Measurements from ENCODE around the gene LRMDA. TPM values are rescaled to one million over a fixed set of nuclear protein-coding genes. Genes with fewer than 3 reads are reported as not detected.

The LRMDA gene
- total RNA-seq, 4 donors from 2014 or later = 1.5 to 15.7 (median 4.6) TPM

DNA sequence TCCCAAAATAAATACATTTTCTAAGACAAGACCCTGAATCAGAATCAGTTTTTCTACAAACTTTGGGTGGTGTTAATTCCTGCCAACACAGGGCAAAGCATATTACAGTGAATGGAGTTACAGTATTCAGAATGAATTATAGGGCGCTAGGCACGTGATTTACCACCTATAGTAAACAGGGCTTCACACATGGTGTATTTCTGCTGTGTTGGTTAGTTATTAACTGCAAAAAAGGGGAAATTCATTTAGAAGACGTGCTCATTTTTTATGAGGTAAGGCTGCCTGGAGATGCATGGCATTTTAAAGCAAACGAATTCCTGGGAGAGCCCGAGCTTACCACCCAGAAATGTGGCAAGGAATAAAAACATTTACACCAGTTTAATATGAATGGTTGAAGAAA, 393.8 kb downstream of the LRMDA start:
- Histone ChIP-seq H3K27me3 (no peaks in the 10 kb centered on the region), H3K27ac (no peak overlapping the region), H3K36me3 (no peaks in the 10 kb centered on the region), H3K4me1 (peaks cover 0 to 4% of the 10 kb centered on the region in 2 donors), H3K4me3 (no peak overlapping the region), H3K9me3 (no peaks in the 10 kb centered on the region)
- no peak for TF ChIP-seq POLR2A (IDR thresholded peaks at IDR 0.05)
- TF ChIP-seq, protein P1, sequence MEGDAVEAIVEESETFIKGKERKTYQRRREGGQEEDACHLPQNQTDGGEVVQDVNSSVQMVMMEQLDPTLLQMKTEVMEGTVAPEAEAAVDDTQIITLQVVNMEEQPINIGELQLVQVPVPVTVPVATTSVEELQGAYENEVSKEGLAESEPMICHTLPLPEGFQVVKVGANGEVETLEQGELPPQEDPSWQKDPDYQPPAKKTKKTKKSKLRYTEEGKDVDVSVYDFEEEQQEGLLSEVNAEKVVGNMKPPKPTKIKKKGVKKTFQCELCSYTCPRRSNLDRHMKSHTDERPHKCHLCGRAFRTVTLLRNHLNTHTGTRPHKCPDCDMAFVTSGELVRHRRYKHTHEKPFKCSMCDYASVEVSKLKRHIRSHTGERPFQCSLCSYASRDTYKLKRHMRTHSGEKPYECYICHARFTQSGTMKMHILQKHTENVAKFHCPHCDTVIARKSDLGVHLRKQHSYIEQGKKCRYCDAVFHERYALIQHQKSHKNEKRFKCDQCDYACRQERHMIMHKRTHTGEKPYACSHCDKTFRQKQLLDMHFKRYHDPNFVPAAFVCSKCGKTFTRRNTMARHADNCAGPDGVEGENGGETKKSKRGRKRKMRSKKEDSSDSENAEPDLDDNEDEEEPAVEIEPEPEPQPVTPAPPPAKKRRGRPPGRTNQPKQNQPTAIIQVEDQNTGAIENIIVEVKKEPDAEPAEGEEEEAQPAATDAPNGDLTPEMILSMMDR (IDR thresholded peaks at IDR 0.05) = no peak
- intact Hi-C loops (cut with DNase I; ENCODE audit: low total_unique reads) = no loop called here
- no peak for DNase-seq

DNA sequence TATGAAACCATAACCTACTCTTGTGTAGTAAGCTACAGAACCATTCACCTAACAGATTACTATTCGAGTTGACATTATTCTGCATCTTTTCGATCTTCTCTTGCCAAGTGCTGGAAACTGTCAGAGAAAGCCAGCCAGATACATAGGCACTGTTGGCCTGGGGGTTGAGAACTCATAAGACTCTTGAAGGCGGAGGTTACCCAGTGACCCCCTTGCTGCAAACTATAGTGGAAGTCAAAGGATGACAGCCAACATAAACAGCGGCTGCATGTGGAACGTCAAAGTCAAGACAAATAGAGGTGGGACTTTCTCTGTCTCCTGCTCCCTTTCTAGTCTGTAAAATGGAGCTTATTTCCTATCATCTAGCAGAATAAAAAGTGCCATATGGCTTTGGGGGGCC, 394.2 kb downstream of the LRMDA start:
- Histone ChIP-seq H3K9me3 (no peaks in the 10 kb centered on the region), H3K36me3 (no peaks in the 10 kb centered on the region), H3K27ac (peak overlapping the region in 1 of 2 donors; percentile 10), H3K4me3 (no peak overlapping the region), H3K27me3 (no peaks in the 10 kb centered on the region), H3K4me1 (peaks cover 0 to 4% of the 10 kb centered on the region in 2 donors)
- no peak for DNase-seq
- intact Hi-C loops (cut with DNase I; ENCODE audit: low total_unique reads) = no loop called here
- TF ChIP-seq POLR2A (IDR thresholded peaks at IDR 0.05) = no peak
- TF ChIP-seq, protein P1 (IDR thresholded peaks at IDR 0.05) = no peak

DNA sequence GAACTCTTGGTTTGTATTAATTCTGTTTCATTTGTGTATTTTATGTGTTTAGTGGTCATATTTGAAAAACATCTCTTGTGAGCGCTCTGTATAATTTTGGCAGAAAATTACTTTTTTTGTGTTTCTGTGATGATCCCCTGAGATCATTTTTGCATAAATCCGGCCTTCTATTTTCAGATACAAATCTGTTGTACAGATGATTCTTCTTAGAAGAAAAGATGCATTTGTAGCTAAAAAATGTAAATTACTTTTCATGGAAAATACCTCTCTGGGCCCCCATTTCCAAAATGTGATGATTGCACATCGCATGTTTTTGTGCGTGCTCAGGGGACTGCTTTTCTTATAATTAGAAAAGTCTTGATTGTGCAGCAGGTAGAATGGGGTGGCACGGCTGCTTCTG, 395.4 kb downstream of the LRMDA start:
- no peak for DNase-seq
- H3K27ac ChIP-seq = no peak overlapping the region
- no peak overlapping the region for H3K4me3 ChIP-seq
- H3K27me3 ChIP-seq = no peaks in the 10 kb centered on the region
- H3K4me1 ChIP-seq = peaks cover 0 to 4% of the 10 kb centered on the region in 2 donors
- no peaks in the 10 kb centered on the region for H3K9me3 ChIP-seq
- no peaks in the 10 kb centered on the region for H3K36me3 ChIP-seq
- TF ChIP-seq POLR2A (IDR thresholded peaks at IDR 0.05) = no peak
- TF ChIP-seq, protein P1 (IDR thresholded peaks at IDR 0.05) = no peak
- intact Hi-C loops (cut with DNase I; ENCODE audit: low total_unique reads) = no loop called here

- Histone ChIP-seq H3K4me1 (peaks cover 0 to 4% of the 10 kb centered on the region in 2 donors), H3K36me3 (no peaks in the 10 kb centered on the region), H3K27me3 (no peaks in the 10 kb centered on the region), H3K4me3 (no peak overlapping the region), H3K9me3 (no peaks in the 10 kb centered on the region), H3K27ac (peak overlapping the region; percentile 6 to 35)
- no peak for DNase-seq
- no peak for TF ChIP-seq POLR2A (IDR thresholded peaks at IDR 0.05)
- TF ChIP-seq, protein P1 (IDR thresholded peaks at IDR 0.05) = no peak
- intact Hi-C loops (cut with DNase I; ENCODE audit: low total_unique reads) = no loop called here
Observed at GRCh38 chr10:75827587-75828021, 396.2 kb downstream of the LRMDA start.

GRCh38 chr10:75828413-75828812, 397.0 kb downstream of the LRMDA start:
- TF ChIP-seq POLR2A (IDR thresholded peaks at IDR 0.05) = no peak
- TF ChIP-seq, protein P1 (IDR thresholded peaks at IDR 0.05) = no peak
- Histone ChIP-seq H3K27me3 (no peaks in the 10 kb centered on the region), H3K4me3 (no peak overlapping the region), H3K9me3 (no peaks in the 10 kb centered on the region), H3K4me1 (peaks cover 0 to 4% of the 10 kb centered on the region in 2 donors), H3K27ac (peak overlapping the region; percentile 59 to 78), H3K36me3 (no peaks in the 10 kb centered on the region)
- DNase-seq = no peak
- intact Hi-C loops (cut with DNase I; ENCODE audit: low total_unique reads) = no loop called here
